ENCODE measurements around the gene LIN7A.

Gene LIN7A

DNA sequence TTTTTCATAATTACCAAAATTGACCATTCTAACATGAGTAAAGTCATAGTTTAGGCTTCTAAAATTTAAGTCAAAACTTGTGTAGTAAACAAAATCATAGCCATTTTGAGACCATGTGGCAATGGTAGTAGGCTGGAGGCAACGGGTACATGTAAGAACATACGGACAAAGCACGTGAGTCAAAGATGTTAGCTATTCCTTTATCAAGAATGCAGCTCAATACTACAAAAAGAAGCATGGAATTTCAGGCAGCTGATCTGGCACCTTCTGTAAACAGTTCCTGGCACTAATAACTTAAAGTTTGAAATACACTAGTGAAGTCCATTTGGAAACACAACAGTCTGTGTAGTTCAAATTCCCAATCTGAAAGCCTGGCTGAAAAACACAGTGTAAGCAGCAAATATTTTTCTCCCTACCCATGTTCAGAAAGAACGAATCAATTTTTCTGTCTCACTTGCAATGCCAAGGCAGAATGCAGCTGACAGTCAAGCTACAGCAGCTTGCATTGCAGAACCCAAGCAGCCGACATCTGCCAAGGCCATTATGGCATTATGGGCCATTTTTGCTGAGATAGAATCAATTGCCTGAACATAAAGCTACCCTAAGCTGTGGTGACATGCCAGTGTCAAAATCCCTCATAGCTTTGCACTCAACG, 191.8 kb downstream of the LIN7A start:
- H3K4me3 ChIP-seq (ENCODE audit: low read length), result no peak overlapping the region
- no peak overlapping the region for H3K4me2 ChIP-seq (ENCODE audit: low read length)

More for the DNA sequence above, 191.8 kb downstream of the LIN7A start:
- no peaks in the 10 kb centered on the region for H3F3A ChIP-seq (ENCODE audit: control insufficient read depth, insufficient read depth)
- H3K27ac ChIP-seq (ENCODE audit: low read depth, low read length), result no peak overlapping the region
- no peaks in the 10 kb centered on the region for H3K9me2 ChIP-seq (replicated peaks; ENCODE audit: control insufficient read depth, low read length)
- H3K79me2 ChIP-seq (ENCODE audit: control insufficient read depth, low read length), result no peaks in the 10 kb centered on the region
- no peaks in the 10 kb centered on the region for H4K20me1 ChIP-seq (ENCODE audit: control insufficient read depth, insufficient read depth, low read depth, low read length)
- TF ChIP-seq EZH2phosphoT487 (IDR thresholded peaks at IDR 0.05; ENCODE audit: borderline replicate concordance, low read length), result no peak
- TF ChIP-seq, protein P1, sequence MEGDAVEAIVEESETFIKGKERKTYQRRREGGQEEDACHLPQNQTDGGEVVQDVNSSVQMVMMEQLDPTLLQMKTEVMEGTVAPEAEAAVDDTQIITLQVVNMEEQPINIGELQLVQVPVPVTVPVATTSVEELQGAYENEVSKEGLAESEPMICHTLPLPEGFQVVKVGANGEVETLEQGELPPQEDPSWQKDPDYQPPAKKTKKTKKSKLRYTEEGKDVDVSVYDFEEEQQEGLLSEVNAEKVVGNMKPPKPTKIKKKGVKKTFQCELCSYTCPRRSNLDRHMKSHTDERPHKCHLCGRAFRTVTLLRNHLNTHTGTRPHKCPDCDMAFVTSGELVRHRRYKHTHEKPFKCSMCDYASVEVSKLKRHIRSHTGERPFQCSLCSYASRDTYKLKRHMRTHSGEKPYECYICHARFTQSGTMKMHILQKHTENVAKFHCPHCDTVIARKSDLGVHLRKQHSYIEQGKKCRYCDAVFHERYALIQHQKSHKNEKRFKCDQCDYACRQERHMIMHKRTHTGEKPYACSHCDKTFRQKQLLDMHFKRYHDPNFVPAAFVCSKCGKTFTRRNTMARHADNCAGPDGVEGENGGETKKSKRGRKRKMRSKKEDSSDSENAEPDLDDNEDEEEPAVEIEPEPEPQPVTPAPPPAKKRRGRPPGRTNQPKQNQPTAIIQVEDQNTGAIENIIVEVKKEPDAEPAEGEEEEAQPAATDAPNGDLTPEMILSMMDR (IDR thresholded peaks at IDR 0.05; ENCODE audit: low read depth, low read length, poor library complexity, severe bottlenecking), result no peak
- H3K36me3 ChIP-seq (ENCODE audit: control insufficient read depth, low read length), result no peaks in the 10 kb centered on the region
- no peaks in the 10 kb centered on the region for H3K9me3 ChIP-seq (ENCODE audit: control insufficient read depth, insufficient read depth, low read length)
- H3K4me1 ChIP-seq (ENCODE audit: control insufficient read depth, low read length), result no peaks in the 10 kb centered on the region
- no peaks in the 10 kb centered on the region for H3K27me3 ChIP-seq (ENCODE audit: control insufficient read depth, low read length)

Measured in DOHH2 (cell line).